Ascending aorta (tissue), 2 donors: ENCODE measurements around the gene LAG3. TPM values are rescaled to one million over a fixed set of nuclear protein-coding genes. Genes with fewer than 3 reads are reported as not detected.

Experiments
- DNase-seq, 2 donors: peaks; one replicate each; pipeline ENCODE4 v3.0.0-alpha.2; 2019; ENCODE audit warnings: low spot score in 2 of 2
- H3K27ac ChIP-seq, 2 donors: fragments of 200-600 bp; sonication (generic); one replicate each; pipeline ENCODE4 v1.5.1; 2016 to 2017; ENCODE audit warnings: mild to moderate bottlenecking in 1 of 2
- H3K27me3 ChIP-seq: fragments of 200-600 bp; sonication (generic); one replicate; pipeline ENCODE4 v1.5.1; 2017
- H3K36me3 ChIP-seq, 2 donors: fragments of 200-600 bp; sonication (generic); one replicate each; pipeline ENCODE4 v1.5.1; 2016
- H3K4me1 ChIP-seq, 2 donors: fragments of 200-600 bp; sonication (generic); one replicate each; pipeline ENCODE4 v1.5.1; 2016 to 2017; ENCODE audit warnings: mild to moderate bottlenecking in 1 of 2
- H3K4me3 ChIP-seq, 2 donors: fragments of 200-600 bp; sonication (generic); one replicate each; pipeline ENCODE4 v1.5.1; 2016 to 2017; ENCODE audit warnings: mild to moderate bottlenecking in 1 of 2
- H3K9me3 ChIP-seq, 2 donors: fragments of 200-600 bp; sonication (generic); one replicate each; pipeline ENCODE4 v1.5.1; 2016
- CTCF ChIP-seq, 3 experiments: fragments of 200-600 bp in 2 of 3; fragments of 450-650 bp in 1 of 3; sonication (generic) in 2 of 3; IDR thresholded peaks; one replicate each; pipeline ENCODE4 v1.5.1; 2016 to 2019; ENCODE audit warnings: antibody characterized with exemption in 3 of 3, mild to moderate bottlenecking in 1 of 3, moderate library complexity in 1 of 3
- intact Hi-C: fragments of 100-400 bp; cut with DNase I; formaldehyde crosslinking; loops from one replicate; pipeline ENCODE4 v1.15.1; 2023
- total RNA-seq: library from RNA; depleted of rRNA; stranded (reverse); fragments of >200 nt; gene quantifications from one replicate; pipeline ENCODE4 v1.1.0, GENCODE V29; 2016

The LAG3 gene
- total RNA-seq, 1 donor from 2014 or later: not detected

- DNase-seq: no peak
- peaks cover 3 to 7% of the 10 kb centered on the region in 2 donors for H3K4me1 ChIP-seq
- H3K4me3 ChIP-seq: no peak overlapping the region
- no peak overlapping the region for H3K27ac ChIP-seq
- TF ChIP-seq CTCF (IDR thresholded peaks at IDR 0.05): no peak
- no peaks in the 10 kb centered on the region for H3K36me3 ChIP-seq
- H3K27me3 ChIP-seq: no peaks in the 10 kb centered on the region
- intact Hi-C loops: no loop called here
- H3K9me3 ChIP-seq: no peaks in the 10 kb centered on the region
Observed at GRCh38 chr12:6817662-6818157, 45.4 kb downstream of the LAG3 start.

GRCh38 chr12:6818222-6818621 is 45.9 kb downstream of the LAG3 start:
- no peak overlapping the region for H3K27ac ChIP-seq
- H3K4me3 ChIP-seq: no peak overlapping the region
- H3K36me3 ChIP-seq: no peaks in the 10 kb centered on the region
- TF ChIP-seq CTCF (IDR thresholded peaks at IDR 0.05): no peak
- intact Hi-C loops: no loop called here
- H3K27me3 ChIP-seq: no peaks in the 10 kb centered on the region
- H3K4me1 ChIP-seq: peaks cover 3 to 7% of the 10 kb centered on the region in 2 donors
- H3K9me3 ChIP-seq: no peaks in the 10 kb centered on the region
- DNase-seq: no peak

- Histone ChIP-seq H3K9me3 (no peaks in the 10 kb centered on the region), H3K36me3 (no peaks in the 10 kb centered on the region), H3K4me1 (peaks cover 3 to 7% of the 10 kb centered on the region in 2 donors), H3K27ac (no peak overlapping the region), H3K27me3 (peaks cover 1% of the 10 kb centered on the region), H3K4me3 (no peak overlapping the region)
- no peak for DNase-seq
- no peak for TF ChIP-seq CTCF (IDR thresholded peaks at IDR 0.05)
- intact Hi-C loops: no loop called here
Observed at GRCh38 chr12:6818645-6819044, 46.3 kb downstream of the LAG3 start.

GRCh38 chr12:6819106-6820030 is 47.0 kb downstream of the LAG3 start:
- no peak for TF ChIP-seq CTCF (IDR thresholded peaks at IDR 0.05)
- H3K4me1 ChIP-seq: peaks cover 3 to 7% of the 10 kb centered on the region in 2 donors
- no peaks in the 10 kb centered on the region for H3K9me3 ChIP-seq
- intact Hi-C loops: no loop called here
- no peak overlapping the region for H3K4me3 ChIP-seq
- peaks cover 7% of the 10 kb centered on the region for H3K27me3 ChIP-seq
- no peak for DNase-seq
- no peak overlapping the region for H3K27ac ChIP-seq
- H3K36me3 ChIP-seq: no peaks in the 10 kb centered on the region

GRCh38 chr12:6820166-6820565 is 47.8 kb downstream of the LAG3 start:
- no peak overlapping the region for H3K27ac ChIP-seq
- H3K27me3 ChIP-seq: peaks cover 7% of the 10 kb centered on the region
- no peak overlapping the region for H3K4me3 ChIP-seq
- peaks cover 3 to 10% of the 10 kb centered on the region in 2 donors for H3K4me1 ChIP-seq
- H3K36me3 ChIP-seq: no peaks in the 10 kb centered on the region
- H3K9me3 ChIP-seq: no peaks in the 10 kb centered on the region
- no peak for DNase-seq
- intact Hi-C loops: no loop called here
- TF ChIP-seq CTCF (IDR thresholded peaks at IDR 0.05): no peak
